ENCODE data around the gene RAB9B. TPM values are rescaled to one million over a fixed set of nuclear protein-coding genes. Genes with fewer than 3 reads are reported as not detected.

RAB9B gene
- total RNA-seq, 4 donors from 2014 or later, result 0.16 to 2.1 (median 0.53) TPM

- TF ChIP-seq POLR2AphosphoS5 (IDR thresholded peaks at IDR 0.05) (no peak), POLR2A (IDR thresholded peaks at IDR 0.05) (no peak), EP300 (IDR thresholded peaks at IDR 0.05) (no peak), CTCF (IDR thresholded peaks at IDR 0.05) (no peak)
- Histone ChIP-seq H3K27me3 (no peaks in the 10 kb centered on the region), H3K27ac (no peak overlapping the region), H3K4me3 (no peak overlapping the region), H3K36me3 (no peaks in the 10 kb centered on the region), H3K9me3 (no peaks in the 10 kb centered on the region), H3K4me1 (no peaks in the 10 kb centered on the region)
- DNase-seq (ENCODE audit: low spot score in 2 of 2), result peak in 1 of 2 donors; percentile 71
- under 1% methylated on average over 4 of the region's 4 CpGs for WGBS
These were observed 13.2 kb upstream of the RAB9B start for GRCh38 chrX:103845165-103845653.

DNA sequence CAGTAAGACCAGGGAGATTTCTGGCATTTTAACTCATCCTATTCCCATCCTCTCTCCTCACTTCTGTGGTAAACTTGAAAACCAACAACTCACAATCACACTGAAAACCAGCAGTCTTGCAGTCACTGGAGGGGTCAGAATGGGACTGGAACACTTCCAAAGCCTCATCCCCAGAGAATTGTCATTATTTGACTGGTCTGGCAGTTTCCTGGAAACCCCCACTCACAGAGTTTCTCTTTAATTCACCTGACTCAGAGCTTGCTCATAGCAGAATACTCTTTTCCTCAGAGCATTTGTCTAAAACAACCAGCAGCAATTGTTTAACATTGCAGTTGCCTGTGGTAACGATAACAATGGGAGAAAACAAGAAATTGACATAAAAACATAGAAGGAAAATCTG lies 7.3 kb upstream of the RAB9B start:
- Histone ChIP-seq H3K9me3 (no peaks in the 10 kb centered on the region), H3K27ac (no peak overlapping the region), H3K4me3 (no peak overlapping the region), H3K4me1 (no peaks in the 10 kb centered on the region), H3K27me3 (no peaks in the 10 kb centered on the region), H3K36me3 (no peaks in the 10 kb centered on the region)
- DNase-seq (ENCODE audit: low spot score in 2 of 2), result no peak
- TF ChIP-seq EP300 (IDR thresholded peaks at IDR 0.05), result no peak
- TF ChIP-seq POLR2A (IDR thresholded peaks at IDR 0.05), result no peak
- TF ChIP-seq POLR2AphosphoS5 (IDR thresholded peaks at IDR 0.05), result no peak
- no peak for TF ChIP-seq CTCF (IDR thresholded peaks at IDR 0.05)
- 38% methylated on average over 1 of the region's 1 CpG for WGBS

DNA sequence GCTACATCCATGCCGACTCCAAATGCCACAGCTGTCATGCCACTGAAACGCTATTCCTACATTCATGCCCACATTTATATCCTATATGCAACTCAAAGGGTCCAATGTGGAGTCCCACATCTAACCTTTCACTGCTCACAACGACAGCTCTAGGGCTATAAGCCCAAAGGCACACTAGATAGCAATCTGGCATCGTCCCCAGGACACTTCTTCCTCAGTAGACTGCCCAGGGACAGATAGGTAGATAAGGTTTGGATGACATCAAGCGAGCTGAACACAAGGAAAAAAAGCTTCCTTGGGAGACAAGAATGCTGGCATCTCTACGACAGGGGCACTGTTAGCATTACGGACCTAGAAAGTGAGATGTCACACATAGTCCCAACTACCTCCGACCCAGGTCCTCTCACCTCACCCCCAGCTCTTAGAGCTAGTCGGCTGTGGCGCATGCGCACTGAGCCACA lies 685 bp downstream of the RAB9B start:
- no peak overlapping the region for H3K27ac ChIP-seq
- H3K27me3 ChIP-seq, result no peaks in the 10 kb centered on the region
- DNase-seq (ENCODE audit: low spot score in 2 of 2), result no peak
- H3K36me3 ChIP-seq, result no peaks in the 10 kb centered on the region
- no peaks in the 10 kb centered on the region for H3K4me1 ChIP-seq
- no peaks in the 10 kb centered on the region for H3K9me3 ChIP-seq
- WGBS, result 44% methylated on average over 10 of the region's 11 CpGs
- H3K4me3 ChIP-seq, result peak overlapping the region; percentile 62
- TF ChIP-seq CTCF (IDR thresholded peaks at IDR 0.05) (no peak), POLR2A (IDR thresholded peaks at IDR 0.05) (no peak), POLR2AphosphoS5 (IDR thresholded peaks at IDR 0.05) (no peak), EP300 (IDR thresholded peaks at IDR 0.05) (no peak)

GRCh38 chrX:103830848-103831247 lies 1.2 kb downstream of the RAB9B start:
- WGBS, result 74% methylated on average over 7 of the region's 7 CpGs
- Histone ChIP-seq H3K27me3 (no peaks in the 10 kb centered on the region), H3K36me3 (no peaks in the 10 kb centered on the region), H3K4me3 (no peak overlapping the region), H3K4me1 (no peaks in the 10 kb centered on the region), H3K9me3 (no peaks in the 10 kb centered on the region), H3K27ac (no peak overlapping the region)
- TF ChIP-seq POLR2A (IDR thresholded peaks at IDR 0.05), result no peak
- no peak for TF ChIP-seq CTCF (IDR thresholded peaks at IDR 0.05)
- TF ChIP-seq POLR2AphosphoS5 (IDR thresholded peaks at IDR 0.05), result no peak
- TF ChIP-seq EP300 (IDR thresholded peaks at IDR 0.05), result no peak
- DNase-seq (ENCODE audit: low spot score in 2 of 2), result no peak

DNA sequence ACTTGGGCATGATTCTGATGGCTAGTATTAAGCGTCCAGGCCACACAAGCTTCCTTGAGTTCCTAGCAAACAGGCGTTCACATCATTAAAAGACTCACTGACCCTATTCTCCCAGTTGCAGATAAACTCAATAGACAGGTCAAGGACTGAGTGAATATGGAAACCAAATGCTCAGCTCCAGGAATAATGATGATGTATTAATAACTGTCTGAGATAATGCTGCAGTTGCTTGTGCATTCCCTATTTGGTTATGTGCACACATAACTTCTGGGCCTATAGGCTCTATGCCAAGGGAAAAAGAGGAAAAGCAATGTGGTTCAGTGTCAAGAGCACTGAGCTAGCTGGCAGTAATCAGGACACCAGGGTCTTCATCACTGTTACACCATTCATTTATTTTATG lies 3.5 kb downstream of the RAB9B start:
- H3K27ac ChIP-seq, result no peak overlapping the region

More for the DNA sequence above, 3.5 kb downstream of the RAB9B start:
- WGBS, result 69% methylated on average over 2 of the region's 2 CpGs
- TF ChIP-seq POLR2AphosphoS5 (IDR thresholded peaks at IDR 0.05) (no peak), POLR2A (IDR thresholded peaks at IDR 0.05) (no peak), EP300 (IDR thresholded peaks at IDR 0.05) (no peak), CTCF (IDR thresholded peaks at IDR 0.05) (no peak)
- H3K4me1 ChIP-seq, result no peaks in the 10 kb centered on the region
- H3K36me3 ChIP-seq, result no peaks in the 10 kb centered on the region
- no peak overlapping the region for H3K4me3 ChIP-seq
- DNase-seq (ENCODE audit: low spot score in 2 of 2), result no peak
- H3K9me3 ChIP-seq, result no peaks in the 10 kb centered on the region
- H3K27me3 ChIP-seq, result no peaks in the 10 kb centered on the region
